IPS-15b (cell line): ENCODE measurements around the gene ZNF185.

ENCODE experiments used
- H3K27me3 ChIP-seq: one replicate; pipeline ENCODE4 v1.6.1; 2013; ENCODE audit warnings: low read length; ENCODE audit not compliant: control insufficient read depth, insufficient read depth
- H3K36me3 ChIP-seq: one replicate; pipeline ENCODE4 v1.6.1; 2013; ENCODE audit warnings: low read length; ENCODE audit not compliant: control insufficient read depth, insufficient read depth
- H3K4me1 ChIP-seq: one replicate; pipeline ENCODE4 v1.6.1; 2013; ENCODE audit warnings: mild to moderate bottlenecking, low read length; ENCODE audit not compliant: control insufficient read depth, insufficient read depth
- H3K4me3 ChIP-seq: one replicate; pipeline ENCODE4 v1.5.1; 2013; ENCODE audit warnings: low read depth, low read length
- H3K9ac ChIP-seq: one replicate; pipeline ENCODE4 v1.6.1; 2013; ENCODE audit warnings: low read depth, mild to moderate bottlenecking, low read length
- H3K9me3 ChIP-seq: one replicate; pipeline ENCODE4 v1.6.1; 2013; ENCODE audit warnings: mild to moderate bottlenecking, low read length; ENCODE audit not compliant: control insufficient read depth, insufficient read depth

The ZNF185 gene

DNA sequence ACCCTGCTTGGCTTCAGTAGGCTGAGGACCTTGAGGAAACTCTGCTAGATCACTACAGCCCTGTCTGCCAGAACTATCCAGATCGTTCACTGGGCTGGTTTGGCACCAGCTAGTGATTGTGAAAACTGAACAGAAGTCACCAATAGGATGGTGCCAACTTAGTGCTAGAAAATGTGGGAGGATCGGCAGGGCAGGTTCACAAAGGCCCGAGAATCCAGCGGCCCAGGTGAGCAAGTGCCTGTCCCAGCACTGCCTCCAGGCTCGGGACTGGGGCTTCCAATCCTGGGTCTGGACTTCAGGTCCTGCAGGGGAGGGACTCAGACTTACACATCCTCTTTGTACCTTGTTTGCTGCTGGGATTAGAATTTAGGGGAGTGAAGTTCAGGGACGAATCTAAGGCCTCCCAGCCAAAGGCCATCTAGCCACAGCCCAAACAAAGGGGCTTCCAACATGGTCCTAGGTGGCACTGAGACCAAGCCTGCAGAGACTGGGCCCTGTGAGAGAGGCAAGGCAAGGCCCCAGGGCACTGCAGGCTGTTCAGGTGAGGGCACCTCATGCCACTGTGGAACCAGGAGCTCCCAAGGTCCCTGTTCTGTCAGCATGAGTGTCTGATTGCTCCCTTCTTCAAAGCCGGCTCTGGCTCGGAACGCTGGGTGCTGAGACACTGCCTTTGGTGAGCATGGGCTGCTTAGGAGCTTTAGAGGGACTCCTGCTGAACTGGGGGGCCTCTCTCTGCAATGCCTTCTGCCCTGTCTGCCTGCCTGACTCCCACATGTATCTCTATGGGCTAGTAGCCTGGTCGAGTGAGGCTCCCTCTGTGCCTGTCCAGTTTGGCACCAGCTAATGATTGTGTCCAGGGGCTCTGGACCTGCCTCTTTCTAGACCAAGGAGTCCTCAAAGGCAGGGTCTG is 20.7 kb upstream of the ZNF185 start:
- Histone ChIP-seq H3K9ac (no peak overlapping the region), H3K27me3 (no peaks in the 10 kb centered on the region), H3K4me3 (no peak overlapping the region), H3K36me3 (no peaks in the 10 kb centered on the region), H3K9me3 (peaks cover 12% of the 10 kb centered on the region), H3K4me1 (no peaks in the 10 kb centered on the region)

GRCh38 chrX:152878976-152879755 is 18.7 kb upstream of the ZNF185 start:
- H3K9ac ChIP-seq: no peak overlapping the region
- H3K4me1 ChIP-seq: no peaks in the 10 kb centered on the region
- peaks cover 12% of the 10 kb centered on the region for H3K9me3 ChIP-seq
- H3K27me3 ChIP-seq: no peaks in the 10 kb centered on the region
- no peaks in the 10 kb centered on the region for H3K36me3 ChIP-seq
- no peak overlapping the region for H3K4me3 ChIP-seq

GRCh38 chrX:152881289-152881688 is 16.6 kb upstream of the ZNF185 start:
- Histone ChIP-seq H3K4me1 (no peaks in the 10 kb centered on the region), H3K4me3 (no peak overlapping the region), H3K27me3 (no peaks in the 10 kb centered on the region), H3K9me3 (peaks cover 12% of the 10 kb centered on the region), H3K36me3 (no peaks in the 10 kb centered on the region), H3K9ac (no peak overlapping the region)

- no peak overlapping the region for H3K4me3 ChIP-seq
- H3K36me3 ChIP-seq: no peaks in the 10 kb centered on the region
- H3K9ac ChIP-seq: no peak overlapping the region
- H3K9me3 ChIP-seq: peaks cover 3% of the 10 kb centered on the region
- no peaks in the 10 kb centered on the region for H3K27me3 ChIP-seq
- H3K4me1 ChIP-seq: peaks cover 5% of the 10 kb centered on the region
These were observed 13.7 kb upstream of the ZNF185 start for GRCh38 chrX:152884171-152884570.

DNA sequence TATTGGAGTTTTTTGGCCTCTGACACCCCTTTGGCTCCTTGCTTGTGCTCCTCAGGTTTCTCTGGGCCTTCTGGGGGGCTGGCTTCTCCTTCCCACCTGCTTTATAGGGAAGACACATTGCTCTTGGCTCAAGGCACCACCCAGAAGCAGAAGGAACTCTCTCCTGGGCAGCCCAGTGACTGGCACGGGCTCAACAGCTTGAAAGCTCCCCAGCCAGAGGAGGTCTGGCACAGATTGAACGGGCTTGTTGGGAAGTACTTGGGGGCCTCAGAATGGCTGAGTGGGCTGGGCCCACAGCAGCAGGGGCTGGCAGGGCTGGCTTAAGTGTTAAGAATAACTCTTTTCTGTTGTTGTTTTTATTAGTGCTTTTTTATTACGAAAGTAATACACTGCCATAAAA is 11.2 kb upstream of the ZNF185 start:
- Histone ChIP-seq H3K4me3 (no peak overlapping the region), H3K9ac (no peak overlapping the region), H3K36me3 (no peaks in the 10 kb centered on the region), H3K27me3 (peaks cover 5% of the 10 kb centered on the region), H3K9me3 (peaks cover 3% of the 10 kb centered on the region), H3K4me1 (peaks cover 16% of the 10 kb centered on the region)

- H3K4me3 ChIP-seq: no peak overlapping the region
- H3K9ac ChIP-seq: no peak overlapping the region
- H3K9me3 ChIP-seq: no peaks in the 10 kb centered on the region
- H3K27me3 ChIP-seq: peaks cover 5% of the 10 kb centered on the region
- H3K36me3 ChIP-seq: no peaks in the 10 kb centered on the region
- H3K4me1 ChIP-seq: peaks cover 18% of the 10 kb centered on the region
These were observed 5.4 kb upstream of the ZNF185 start for GRCh38 chrX:152892499-152892898.

DNA sequence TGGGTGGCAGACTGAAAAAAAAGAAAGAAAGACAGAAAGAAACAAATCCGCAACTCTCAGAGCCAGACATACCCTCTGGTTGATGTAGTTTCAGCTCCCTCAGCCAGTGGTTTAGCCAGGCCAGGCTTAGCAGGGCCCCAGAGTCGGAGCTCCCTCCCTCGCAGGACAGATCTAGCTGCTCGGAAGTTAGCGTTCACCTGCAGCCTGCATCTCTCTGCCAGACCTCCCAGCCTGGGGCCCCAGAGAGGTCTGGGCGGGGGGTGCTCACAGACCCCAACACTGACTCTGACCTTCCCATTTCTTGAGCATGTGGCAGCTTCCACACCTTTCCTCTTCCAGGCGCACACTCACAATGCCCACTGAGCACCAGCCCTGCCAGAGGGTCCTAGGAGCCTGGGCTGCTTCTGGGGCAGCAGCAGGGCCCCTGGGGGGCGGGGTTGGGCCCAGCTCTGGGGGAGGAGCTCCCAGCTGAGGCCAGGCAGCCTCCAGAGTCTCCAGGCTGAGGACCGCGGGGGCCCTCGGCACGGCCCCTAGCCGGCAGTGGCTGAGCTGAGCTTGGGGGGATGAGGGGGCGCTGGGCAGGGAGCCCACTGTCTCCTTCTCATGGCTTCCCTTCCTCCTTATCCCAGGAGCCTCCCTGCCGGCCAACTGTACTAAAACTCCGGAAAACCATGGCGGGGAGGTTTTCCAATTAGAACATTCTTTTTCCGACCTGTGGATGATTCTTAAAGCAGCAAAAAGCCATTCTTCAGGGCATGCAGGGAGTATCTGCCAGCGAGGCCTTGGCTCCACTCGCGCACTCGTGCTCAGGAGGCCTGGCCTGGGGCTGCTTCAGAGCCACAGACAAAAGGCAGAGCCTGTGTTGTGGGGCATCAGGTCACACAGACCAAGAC is 4.6 kb upstream of the ZNF185 start:
- H3K36me3 ChIP-seq: no peaks in the 10 kb centered on the region
- peaks cover 5% of the 10 kb centered on the region for H3K27me3 ChIP-seq
- H3K9ac ChIP-seq: no peak overlapping the region
- H3K9me3 ChIP-seq: no peaks in the 10 kb centered on the region
- peaks cover 16% of the 10 kb centered on the region for H3K4me1 ChIP-seq
- no peak overlapping the region for H3K4me3 ChIP-seq

- H3K9ac ChIP-seq: no peak overlapping the region
- no peak overlapping the region for H3K4me3 ChIP-seq
- peaks cover 5% of the 10 kb centered on the region for H3K27me3 ChIP-seq
- no peaks in the 10 kb centered on the region for H3K9me3 ChIP-seq
- H3K4me1 ChIP-seq: peaks cover 12% of the 10 kb centered on the region
- no peaks in the 10 kb centered on the region for H3K36me3 ChIP-seq
These were observed 3.8 kb upstream of the ZNF185 start for GRCh38 chrX:152893980-152894610.

DNA sequence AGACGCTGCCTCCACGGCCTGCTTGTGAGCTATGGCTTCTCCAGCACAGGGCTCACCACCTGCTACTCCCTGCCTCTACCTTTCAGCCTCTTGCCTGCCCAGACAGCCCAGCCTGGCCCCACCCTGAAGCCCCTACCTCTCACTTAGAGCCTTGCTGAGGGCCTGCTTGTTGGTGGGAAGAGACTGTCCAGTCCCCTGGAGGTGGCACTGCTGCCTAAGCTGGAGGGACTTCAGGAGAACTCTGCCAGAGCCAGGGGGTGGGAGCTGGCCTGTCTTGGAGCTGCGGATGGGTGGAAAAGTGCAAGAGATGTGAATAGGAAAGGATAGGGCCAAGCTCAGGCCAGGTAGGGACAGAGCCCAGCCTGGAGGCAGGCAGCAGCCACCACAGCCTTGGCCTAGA is 2.7 kb upstream of the ZNF185 start:
- no peak overlapping the region for H3K9ac ChIP-seq
- H3K4me3 ChIP-seq: no peak overlapping the region
- H3K9me3 ChIP-seq: no peaks in the 10 kb centered on the region
- H3K27me3 ChIP-seq: no peaks in the 10 kb centered on the region
- no peaks in the 10 kb centered on the region for H3K36me3 ChIP-seq
- peaks cover 4% of the 10 kb centered on the region for H3K4me1 ChIP-seq

DNA sequence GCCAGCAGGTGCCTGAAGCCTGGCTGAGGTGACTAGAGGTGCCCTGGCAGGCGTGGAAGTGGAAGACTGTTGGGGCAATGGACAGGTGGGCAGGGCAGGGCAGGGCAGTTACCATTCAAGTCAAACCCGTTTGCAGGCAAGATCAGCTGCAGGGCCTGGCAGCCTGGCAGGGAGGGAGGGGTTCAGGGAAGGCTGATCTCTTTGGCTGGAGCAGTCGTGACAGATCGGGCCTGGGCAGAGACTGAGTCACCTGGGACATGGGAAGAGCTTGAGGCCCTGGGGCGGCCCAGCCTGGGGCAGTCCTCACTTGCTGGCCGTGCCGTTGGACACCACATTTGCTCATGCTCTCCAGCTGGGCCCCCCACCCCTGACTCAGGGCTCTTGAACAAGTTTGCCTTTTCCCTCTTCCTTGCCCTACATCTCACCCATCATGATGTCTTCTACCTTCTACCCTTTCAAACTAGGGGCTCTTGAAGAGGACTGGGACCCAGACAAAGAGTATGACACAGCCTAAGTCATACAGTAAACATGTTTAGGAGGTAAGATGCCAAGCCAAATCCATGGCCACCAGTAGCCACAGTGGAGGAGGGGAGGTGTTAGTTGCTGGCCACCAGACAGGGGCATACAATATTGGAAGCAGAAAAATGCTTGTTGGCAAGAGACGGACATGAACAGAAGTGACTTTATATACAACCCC is 2.0 kb upstream of the ZNF185 start:
- Histone ChIP-seq H3K4me3 (no peak overlapping the region), H3K4me1 (peaks cover 4% of the 10 kb centered on the region), H3K36me3 (no peaks in the 10 kb centered on the region), H3K9ac (no peak overlapping the region), H3K27me3 (no peaks in the 10 kb centered on the region), H3K9me3 (no peaks in the 10 kb centered on the region)
